Memory B cell (primary cell): ENCODE results near the gene CHADL.
"Not testable (repeated sequence)": the region's sequence is repeated elsewhere in the genome, so short reads cannot be mapped to it uniquely, and the experiment has no call there.

Experiments
- ATAC-seq: fragments of 150-1000 bp; cut with Tn5 transposase; 2 replicates; pipeline ENCODE4 v1.10.0; 2021; ENCODE audit warnings: low read depth, mild to moderate bottlenecking, moderate library complexity
- DNase-seq, 2 donors: peaks; one replicate each; pipeline ENCODE4 v3.0.0; 2022; ENCODE audit warnings: low spot score in 2 of 2
- H3K27ac Mint-ChIP-seq: one replicate; pipeline ENCODE4 v1.8.0; 2022; ENCODE audit warnings: mild to moderate bottlenecking, moderate library complexity, mixed read lengths
- H3K27me3 Mint-ChIP-seq: one replicate; pipeline ENCODE4 v1.8.0; 2022; ENCODE audit warnings: mixed read lengths
- H3K36me3 Mint-ChIP-seq: one replicate; pipeline ENCODE4 v1.8.0; 2022; ENCODE audit warnings: mild to moderate bottlenecking, mixed read lengths
- H3K4me1 Mint-ChIP-seq: one replicate; pipeline ENCODE4 v1.8.0; 2022; ENCODE audit warnings: mixed read lengths
- H3K4me3 Mint-ChIP-seq: one replicate; pipeline ENCODE4 v1.8.0; 2022; ENCODE audit warnings: mild to moderate bottlenecking, moderate library complexity, mixed read lengths
- H3K9me3 Mint-ChIP-seq: one replicate; pipeline ENCODE4 v1.8.0; 2022; ENCODE audit warnings: mixed read lengths

Gene CHADL

DNA sequence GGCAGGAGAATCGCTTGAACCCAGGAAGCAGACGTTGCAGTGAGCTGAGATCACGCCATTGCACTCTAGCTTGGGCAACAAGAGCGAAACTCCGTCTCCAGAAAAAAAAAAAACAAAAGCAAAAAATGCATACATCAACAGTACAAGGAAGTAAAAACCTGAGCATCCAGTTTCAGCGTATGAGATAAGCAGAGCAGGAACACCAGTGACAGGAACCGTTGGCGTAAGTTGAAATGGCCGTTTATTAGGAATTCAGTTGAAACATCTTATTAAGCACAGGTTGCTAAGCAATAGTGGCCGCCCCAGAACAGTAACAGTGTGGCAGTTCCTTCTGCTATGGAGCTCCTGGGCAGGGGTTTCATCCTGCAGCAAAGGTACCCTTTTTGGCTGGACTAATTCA is 39.6 kb downstream of the CHADL start:
- H3K27me3 Mint-ChIP-seq: peaks cover 5% of the 10 kb centered on the region
- H3K4me1 Mint-ChIP-seq: peaks cover 20% of the 10 kb centered on the region
- DNase-seq: no peak

DNA sequence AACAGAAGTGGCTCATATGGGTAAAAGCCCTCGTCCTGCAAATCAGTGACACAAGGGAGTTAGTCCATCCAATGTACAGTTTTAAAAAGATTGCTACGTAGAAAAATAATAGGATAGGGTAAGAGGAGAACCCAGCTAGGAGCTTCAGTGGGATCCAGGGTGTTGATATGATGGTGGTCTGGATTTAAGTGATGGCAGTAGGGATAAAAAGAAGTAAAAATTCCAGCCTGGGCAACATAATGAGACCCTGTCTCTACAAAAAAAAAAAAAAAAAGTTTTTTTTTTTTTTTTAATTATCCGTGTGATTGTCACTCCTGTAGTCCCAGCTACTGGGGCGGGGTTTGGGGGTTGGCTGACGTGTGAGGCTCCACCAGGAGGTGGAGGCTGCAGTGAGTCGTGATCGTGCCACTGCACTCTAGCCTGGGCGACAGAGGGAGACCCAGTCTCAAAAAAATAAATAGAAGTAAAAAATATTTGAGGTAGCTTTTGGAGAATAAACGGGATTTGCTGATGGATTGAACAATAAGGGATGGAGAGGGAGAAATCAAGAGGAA is 42.6 kb downstream of the CHADL start:
- Mint-ChIP-seq H3K36me3 (no peaks in the 10 kb centered on the region), H3K27ac (no peak overlapping the region), H3K4me3 (peak overlapping the region; percentile 82), H3K27me3 (peaks cover 4% of the 10 kb centered on the region), H3K9me3 (no peaks in the 10 kb centered on the region), H3K4me1 (peaks cover 9% of the 10 kb centered on the region)
- ATAC-seq: no peak
- DNase-seq: no peak

More for the DNA sequence above, 39.6 kb downstream of the CHADL start:
- Mint-ChIP-seq H3K4me3 (no peak overlapping the region), H3K36me3 (no peaks in the 10 kb centered on the region), H3K27ac (no peak overlapping the region), H3K9me3 (no peaks in the 10 kb centered on the region)
- no peak for ATAC-seq

DNA sequence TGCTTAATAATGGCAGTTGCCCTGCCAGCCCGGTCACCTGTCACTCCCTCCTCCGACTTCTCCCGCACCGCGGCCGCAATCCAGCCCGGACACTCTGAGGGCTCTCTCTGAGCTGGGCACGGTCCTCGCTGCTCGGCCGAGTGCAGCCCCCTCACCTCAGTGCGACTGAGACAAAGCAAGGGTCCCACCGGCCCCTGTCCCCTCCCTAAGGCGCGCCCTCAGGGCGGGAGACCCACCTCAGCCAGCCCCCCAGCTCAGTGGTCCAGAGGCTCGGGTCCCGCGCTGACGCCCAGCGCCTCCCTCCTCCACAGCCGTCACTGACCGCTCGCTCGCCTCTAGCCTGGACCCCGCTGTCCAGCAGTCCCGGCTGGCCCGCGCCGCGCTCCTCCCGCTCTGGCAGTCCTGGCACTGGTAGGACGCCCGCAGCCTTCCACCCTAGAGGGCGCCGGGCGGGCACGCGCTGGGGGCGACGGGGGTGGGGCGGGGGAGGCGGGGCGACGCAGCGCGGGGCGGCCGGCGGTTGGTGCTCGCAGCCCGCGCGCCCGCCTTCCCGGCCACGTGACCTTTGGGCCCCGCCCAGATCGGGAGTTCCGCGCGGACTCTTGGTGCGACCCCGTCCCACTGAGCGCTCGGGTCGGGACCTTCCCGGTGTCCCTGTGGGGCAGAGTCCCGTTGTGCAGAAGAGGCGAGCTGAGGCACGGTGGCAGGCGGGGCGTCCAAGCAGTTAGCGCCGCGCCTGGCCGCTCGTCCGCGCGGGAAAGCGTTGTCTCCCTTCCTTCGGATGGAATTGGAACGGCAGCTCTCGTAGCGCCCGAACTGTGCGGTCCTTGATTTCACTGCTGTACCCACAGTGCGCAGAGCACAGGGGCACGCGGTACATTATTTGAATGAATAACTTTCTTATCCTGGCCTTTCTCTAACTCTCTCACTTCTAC is 43.4 kb downstream of the CHADL start:
- peaks cover 3% of the 10 kb centered on the region for H3K27me3 Mint-ChIP-seq
- H3K4me3 Mint-ChIP-seq: peak overlapping the region; percentile 82
- peaks cover 9% of the 10 kb centered on the region for H3K4me1 Mint-ChIP-seq
- no peak overlapping the region for H3K27ac Mint-ChIP-seq
- H3K36me3 Mint-ChIP-seq: no peaks in the 10 kb centered on the region
- DNase-seq (peak; percentile 69 to 79), ATAC-seq (peak; percentile 88)
- H3K9me3 Mint-ChIP-seq: no peaks in the 10 kb centered on the region

DNA sequence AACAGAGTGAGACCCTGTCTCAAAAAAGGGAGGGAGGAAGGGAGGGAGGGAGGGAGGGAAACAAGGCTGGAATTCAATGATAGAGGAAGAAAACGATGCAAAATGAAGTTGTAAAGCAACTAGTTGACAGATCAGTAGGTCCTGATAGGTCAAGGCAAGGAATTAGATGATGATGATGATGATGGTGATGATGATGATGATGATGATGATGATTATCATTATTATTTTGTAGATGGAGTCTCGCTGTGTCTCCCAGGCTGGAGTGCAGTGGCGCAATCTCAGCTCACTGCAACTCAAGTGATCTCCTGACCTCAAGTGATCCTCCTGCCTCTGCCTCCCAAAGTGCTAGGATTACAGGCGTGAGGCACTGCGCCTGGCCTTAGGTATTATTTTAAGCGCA is 46.9 kb downstream of the CHADL start:
- H3K4me1 Mint-ChIP-seq: peaks cover 9% of the 10 kb centered on the region
- peak overlapping the region; percentile 5 for H3K27ac Mint-ChIP-seq
- H3K9me3 Mint-ChIP-seq: no peaks in the 10 kb centered on the region
- H3K4me3 Mint-ChIP-seq: no peak overlapping the region
- H3K36me3 Mint-ChIP-seq: no peaks in the 10 kb centered on the region
- ATAC-seq (no peak), DNase-seq (no peak)
- H3K27me3 Mint-ChIP-seq: no peaks in the 10 kb centered on the region

DNA sequence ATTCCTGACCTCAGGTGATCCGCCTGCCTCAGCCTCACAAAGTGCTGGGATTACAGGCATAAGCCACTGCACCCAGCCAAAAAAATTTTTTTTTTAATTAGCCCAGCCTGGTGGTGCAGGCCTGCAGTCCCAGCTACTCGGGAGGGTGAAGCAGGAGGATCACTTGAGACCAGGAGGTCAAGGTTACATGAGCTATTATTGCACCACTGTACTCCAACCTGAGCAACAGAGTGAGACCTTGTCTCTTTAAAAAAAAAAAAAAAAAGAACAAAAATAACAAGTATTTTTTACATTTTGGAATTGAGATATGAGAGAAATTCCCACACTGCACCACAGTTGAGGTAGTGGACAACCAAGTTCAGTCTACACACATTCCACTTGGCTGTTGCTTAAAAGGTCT is 49.3 kb downstream of the CHADL start:
- Mint-ChIP-seq H3K27ac (no peak overlapping the region), H3K27me3 (no peaks in the 10 kb centered on the region), H3K4me3 (no peak overlapping the region), H3K9me3 (no peaks in the 10 kb centered on the region), H3K4me1 (no peaks in the 10 kb centered on the region), H3K36me3 (no peaks in the 10 kb centered on the region)
- DNase-seq: no peak
- ATAC-seq: no peak

DNA sequence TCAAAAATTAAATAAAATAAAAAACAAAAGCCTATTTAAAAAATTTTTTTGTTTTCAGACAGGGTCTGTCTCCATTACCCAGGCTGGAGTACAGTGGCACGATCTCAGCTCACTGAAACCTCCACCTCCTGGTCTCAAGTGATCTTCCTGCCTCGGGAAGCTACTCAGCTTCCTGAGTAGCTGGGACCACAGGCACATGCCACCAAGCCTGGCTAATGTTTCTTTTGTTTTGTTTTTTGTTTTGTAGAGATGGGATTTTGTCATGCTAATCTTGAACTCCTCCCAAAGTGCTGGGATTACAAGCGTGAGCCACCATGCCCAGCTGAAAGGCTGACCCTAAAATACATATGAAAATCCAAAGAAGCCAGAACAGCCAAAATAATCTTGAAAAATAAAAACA is 56.1 kb downstream of the CHADL start:
- Mint-ChIP-seq H3K27ac (no peak overlapping the region), H3K27me3 (no peaks in the 10 kb centered on the region), H3K9me3 (peaks cover 2% of the 10 kb centered on the region), H3K4me3 (no peak overlapping the region), H3K4me1 (peaks cover 4% of the 10 kb centered on the region), H3K36me3 (no peaks in the 10 kb centered on the region)
- no peak for DNase-seq
- no peak for ATAC-seq

DNA sequence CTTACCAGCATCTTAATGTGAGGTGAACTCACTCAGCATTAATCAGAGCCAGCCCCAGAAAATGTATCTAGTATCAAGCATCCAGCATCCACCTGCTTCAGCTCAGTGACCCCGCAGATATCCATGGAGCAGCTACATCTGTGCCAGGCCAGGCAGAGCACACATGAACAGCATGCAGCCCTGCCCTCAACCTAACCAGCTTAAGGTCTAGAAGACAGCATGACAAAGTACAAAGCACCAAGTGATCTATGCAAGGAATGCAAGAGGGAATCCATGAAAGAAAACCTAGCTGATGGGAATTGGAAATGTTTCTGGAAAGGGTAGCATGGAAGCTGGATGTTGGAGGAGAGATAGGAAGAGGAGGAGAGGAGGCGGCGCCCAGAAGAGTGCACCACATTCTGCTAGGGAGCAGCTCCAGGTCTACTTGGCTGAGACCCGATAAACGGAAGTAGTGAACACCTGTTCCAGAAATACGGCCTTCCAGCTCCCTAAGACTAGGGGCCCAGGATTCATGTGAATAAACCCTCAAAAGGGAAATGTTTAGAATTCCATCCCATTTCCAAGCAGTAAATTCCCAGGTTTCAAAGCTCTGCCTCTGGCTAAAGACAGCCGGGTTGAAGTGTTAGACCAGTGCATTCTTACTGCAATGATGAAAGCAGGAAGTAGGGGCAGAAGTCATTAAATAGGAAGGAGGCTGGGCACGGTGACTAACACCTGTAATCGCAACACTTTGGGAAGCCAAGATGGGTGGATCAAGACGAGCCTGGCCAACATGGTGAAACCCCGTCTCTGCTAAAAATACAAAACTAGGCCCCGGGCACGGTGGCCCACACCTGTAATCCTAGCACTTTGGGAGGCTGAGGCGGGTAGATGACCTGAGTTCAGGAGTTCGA is 59.1 kb downstream of the CHADL start:
- peaks cover 15% of the 10 kb centered on the region for H3K36me3 Mint-ChIP-seq
- peaks cover 4% of the 10 kb centered on the region for H3K4me1 Mint-ChIP-seq
- H3K27ac Mint-ChIP-seq: no peak overlapping the region
- no peak for DNase-seq
- no peak overlapping the region for H3K4me3 Mint-ChIP-seq
- peaks cover 2% of the 10 kb centered on the region for H3K9me3 Mint-ChIP-seq
- no peak for ATAC-seq
- H3K27me3 Mint-ChIP-seq: no peaks in the 10 kb centered on the region

DNA sequence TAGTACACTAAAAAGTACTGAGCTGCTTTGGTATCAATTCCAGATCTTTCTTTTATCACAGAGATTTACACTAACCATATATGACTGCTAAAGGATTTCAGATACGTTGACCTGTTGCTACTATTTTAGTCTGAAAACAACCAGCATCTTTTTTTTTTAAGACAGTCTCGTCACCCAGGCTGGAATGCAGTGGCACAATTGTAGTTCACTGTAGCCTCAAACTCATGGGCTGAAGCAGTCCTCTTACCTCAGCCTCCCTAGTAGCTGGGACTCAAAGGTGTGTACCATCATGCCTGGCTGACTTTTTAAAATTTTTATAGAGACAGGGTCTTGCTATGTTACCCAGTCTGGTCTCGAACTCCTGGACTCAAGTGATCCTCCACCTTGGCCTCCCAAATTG is 59.8 kb downstream of the CHADL start:
- peaks cover 2% of the 10 kb centered on the region for H3K9me3 Mint-ChIP-seq
- peak overlapping the region; percentile 68 for H3K27ac Mint-ChIP-seq
- H3K27me3 Mint-ChIP-seq: no peaks in the 10 kb centered on the region
- H3K4me1 Mint-ChIP-seq: peaks cover 4% of the 10 kb centered on the region
- H3K36me3 Mint-ChIP-seq: peaks cover 20% of the 10 kb centered on the region
- no peak overlapping the region for H3K4me3 Mint-ChIP-seq
- no peak for DNase-seq
- no peak for ATAC-seq

DNA sequence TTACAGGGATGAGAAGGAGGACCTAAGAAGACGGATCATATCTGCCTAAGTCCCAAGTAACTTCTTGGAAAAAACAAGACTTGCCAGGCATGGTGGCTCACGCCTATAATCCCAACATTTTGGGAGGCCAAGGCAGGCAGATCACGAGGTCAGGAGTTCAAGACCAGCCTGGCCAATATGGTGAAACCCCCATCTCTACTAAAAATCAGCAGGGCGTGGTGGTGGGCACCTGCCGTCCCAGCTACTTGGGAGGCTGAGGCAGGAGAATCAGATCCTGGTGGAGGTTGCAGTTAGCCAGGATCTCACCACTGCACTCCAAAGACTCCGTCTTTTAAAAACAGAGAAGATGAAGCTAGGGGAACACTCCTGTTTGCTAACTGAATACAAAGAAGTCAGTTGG is 60.4 kb downstream of the CHADL start:
- H3K4me1 Mint-ChIP-seq, H3K4me3 Mint-ChIP-seq, ATAC-seq, H3K9me3 Mint-ChIP-seq, DNase-seq, H3K27me3 Mint-ChIP-seq: not testable (repeated sequence)
- H3K36me3 Mint-ChIP-seq: peaks cover 20% of the 10 kb centered on the region
- H3K27ac Mint-ChIP-seq: peak overlapping the region; percentile 68
